H9 (cell line): Measurements from ENCODE around the gene ALOX5AP. TPM values are rescaled to one million over a fixed set of nuclear protein-coding genes. Genes with fewer than 3 reads are reported as not detected.

Experiments used
- DNase-seq: peaks from one replicate; pipeline ENCODE4 v3.0.0-alpha.2; 2017
- H2AFZ ChIP-seq: one replicate; pipeline ENCODE4 v1.6.1; 2013; ENCODE audit warnings: mild to moderate bottlenecking, low read length, control low read depth, moderate library complexity
- H2AK5ac ChIP-seq: 2 replicates; pipeline ENCODE4 v1.6.1; 2013; ENCODE audit warnings: low read length, control low read depth, mixed read lengths; ENCODE audit not compliant: insufficient read length
- H2BK120ac ChIP-seq: one replicate; pipeline ENCODE4 v1.6.1; 2013; ENCODE audit warnings: low read depth, mild to moderate bottlenecking, low read length, control low read depth, inconsistent platforms; ENCODE audit not compliant: poor library complexity, severe bottlenecking
- H2BK12ac ChIP-seq: 2 replicates; pipeline ENCODE4 v1.6.1; 2013; ENCODE audit warnings: low read length, control low read depth, mixed read lengths, low read depth; ENCODE audit not compliant: insufficient read length
- H2BK15ac ChIP-seq: 2 replicates; pipeline ENCODE4 v1.6.1; 2013; ENCODE audit warnings: low read depth, low read length, control low read depth
- H2BK20ac ChIP-seq: one replicate; pipeline ENCODE4 v1.6.1; 2013; ENCODE audit warnings: low read depth, mild to moderate bottlenecking, low read length, control low read depth, inconsistent platforms; ENCODE audit not compliant: poor library complexity, severe bottlenecking
- H2BK5ac ChIP-seq: 2 replicates; pipeline ENCODE4 v1.6.1; 2013; ENCODE audit warnings: low read length, control low read depth, mixed read lengths; ENCODE audit not compliant: insufficient read length
- H3K14ac ChIP-seq: 2 replicates; pipeline ENCODE4 v1.6.1; 2013; ENCODE audit warnings: low read length, control low read depth; ENCODE audit not compliant: insufficient read depth
- H3K18ac ChIP-seq: 2 replicates; pipeline ENCODE4 v1.6.1; 2013; ENCODE audit warnings: low read depth, mild to moderate bottlenecking, mixed read lengths, low read length, control low read depth; ENCODE audit not compliant: insufficient read length
- H3K23ac ChIP-seq: 2 replicates; pipeline ENCODE4 v1.6.1; 2013; ENCODE audit warnings: low read length, control low read depth, mixed read lengths, low read depth; ENCODE audit not compliant: insufficient read length
- H3K23me2 ChIP-seq: 2 replicates; pipeline ENCODE4 v1.6.1; 2013; ENCODE audit warnings: low read depth, mild to moderate bottlenecking, mixed read lengths, low read length, control low read depth; ENCODE audit not compliant: insufficient read length, poor library complexity, severe bottlenecking
- H3K27ac ChIP-seq: 2 replicates; pipeline ENCODE4 v1.5.1; 2013; ENCODE audit warnings: low read length, control low read depth, mixed read lengths, low read depth; ENCODE audit not compliant: insufficient read length
- H3K27me3 ChIP-seq: 2 replicates; pipeline ENCODE4 v1.6.1; 2013; ENCODE audit warnings: low read length, control low read depth, inconsistent platforms; ENCODE audit not compliant: insufficient read depth
- H3K4ac ChIP-seq: 2 replicates; pipeline ENCODE4 v1.6.1; 2013; ENCODE audit warnings: low read depth, mild to moderate bottlenecking, control low read depth, inconsistent platforms, low read length, moderate library complexity
- H3K4me1 ChIP-seq: 2 replicates; pipeline ENCODE4 v1.6.1; 2013; ENCODE audit warnings: low read length, control low read depth, inconsistent platforms; ENCODE audit not compliant: insufficient read depth
- H3K4me2 ChIP-seq: 2 replicates; pipeline ENCODE4 v1.6.1; 2013; ENCODE audit warnings: low read length, control low read depth, mixed read lengths; ENCODE audit not compliant: insufficient read length, insufficient read depth
- H3K56ac ChIP-seq: 2 replicates; pipeline ENCODE4 v1.6.1; 2013; ENCODE audit warnings: low read depth, mild to moderate bottlenecking, mixed read lengths, low read length, control low read depth; ENCODE audit not compliant: insufficient read length
- H3K79me1 ChIP-seq: 2 replicates; pipeline ENCODE4 v1.6.1; 2013; ENCODE audit warnings: low read depth, mild to moderate bottlenecking, moderate library complexity, low read length, control low read depth, inconsistent platforms; ENCODE audit not compliant: insufficient read depth, poor library complexity, severe bottlenecking
- H3K79me2 ChIP-seq: 2 replicates; pipeline ENCODE4 v1.6.1; 2013; ENCODE audit warnings: low read length, control low read depth, inconsistent platforms; ENCODE audit not compliant: insufficient read depth
- H3K9ac ChIP-seq: 2 replicates; pipeline ENCODE4 v1.6.1; 2013; ENCODE audit warnings: low read length, control low read depth, mixed read lengths; ENCODE audit not compliant: insufficient read length; ENCODE audit errors: extremely low read depth
- H3K9me3 ChIP-seq: one replicate; pipeline ENCODE4 v1.6.1; 2013; ENCODE audit warnings: low read depth, low read length, inconsistent platforms; ENCODE audit not compliant: control insufficient read depth
- H3T11ph ChIP-seq: one replicate; pipeline ENCODE4 v1.6.1; 2013; ENCODE audit warnings: mild to moderate bottlenecking, low read length, control low read depth, inconsistent platforms
- H4K20me1 ChIP-seq: one replicate; pipeline ENCODE4 v1.6.1; 2013; ENCODE audit not compliant: control insufficient read depth, insufficient read length, insufficient read depth
- H4K5ac ChIP-seq: 2 replicates; pipeline ENCODE4 v1.6.1; 2013; ENCODE audit warnings: low read depth, mild to moderate bottlenecking, mixed read lengths, low read length, control low read depth; ENCODE audit not compliant: insufficient read length
- H4K8ac ChIP-seq: replicated peaks from 2 replicates; pipeline ENCODE4 v1.6.1; 2013; ENCODE audit warnings: low read length, control low read depth, mixed read lengths, low read depth; ENCODE audit not compliant: insufficient read length
- H4K91ac ChIP-seq: 2 replicates; pipeline ENCODE4 v1.6.1; 2013; ENCODE audit warnings: low read depth, mild to moderate bottlenecking, moderate library complexity, mixed read lengths, low read length, control low read depth; ENCODE audit not compliant: insufficient read length
- H3K27ac Mint-ChIP-seq, 3 experiments: 2 replicates in 2 of 3; 3 replicates in 1 of 3; pipeline ENCODE4 v1.8.0; 2020 to 2021; ENCODE audit warnings: mixed read lengths in 3 of 3, mild to moderate bottlenecking in 1 of 3, moderate library complexity in 1 of 3
- H3K27me3 Mint-ChIP-seq: 2 replicates; pipeline ENCODE4 v1.8.0; 2021; ENCODE audit warnings: low read depth, mild to moderate bottlenecking, moderate library complexity, mixed read lengths
- H3K36me3 Mint-ChIP-seq, 3 experiments: 2 replicates in 2 of 3; 3 replicates in 1 of 3; pipeline ENCODE4 v1.8.0; 2020 to 2021; ENCODE audit warnings: low read depth in 3 of 3, mixed read lengths in 3 of 3; ENCODE audit not compliant: insufficient read depth in 1 of 3
- H3K4me1 Mint-ChIP-seq, 2 experiments: 2 replicates each; pipeline ENCODE4 v1.8.0; 2020; ENCODE audit warnings: mixed read lengths in 2 of 2
- H3K4me3 Mint-ChIP-seq, 2 experiments: 2 replicates in 1 of 2; 3 replicates in 1 of 2; pipeline ENCODE4 v1.8.0; 2020 to 2021; ENCODE audit warnings: mild to moderate bottlenecking in 2 of 2, mixed read lengths in 2 of 2, moderate library complexity in 1 of 2
- H3K9me3 Mint-ChIP-seq, 2 experiments: 2 replicates in 1 of 2; 3 replicates in 1 of 2; pipeline ENCODE4 v1.8.0; 2020; ENCODE audit warnings: mild to moderate bottlenecking in 2 of 2, mixed read lengths in 2 of 2, moderate library complexity in 1 of 2
- CTCF ChIP-seq: fragments of 200-600 bp; sonication (generic); conservative IDR thresholded peaks from 3 replicates; pipeline ENCODE4 v1.8.0; 2021; ENCODE audit warnings: antibody characterized with exemption, mild to moderate bottlenecking
- whole genome bisulfite sequencing: extraction: QIAGEN DNeasy Blood & Tissue Kit; methylation state at CpG from one replicate; pipeline ENCODE4 v1.1.7; 2013; ENCODE audit warnings: missing lambda C conversion rate, low lambda C conversion rate, mixed read lengths; ENCODE audit not compliant: insufficient read length; ENCODE audit errors: extremely low coverage; 5-methylcytosine and 5-hydroxymethylcytosine counted together
- total RNA-seq: library from RNA; stranded (reverse); gene quantifications from 2 replicates; pipeline ENCODE4 v1.2.1, GENCODE V29; 2021

Gene ALOX5AP
- total RNA-seq, 1 experiment from 2014 or later = not detected

- Histone ChIP-seq H3K27me3 (no peaks in the 10 kb centered on the region), H3K18ac (no peak overlapping the region), H3K79me2 (no peaks in the 10 kb centered on the region), H2BK5ac (no peak overlapping the region), H3K79me1 (no peaks in the 10 kb centered on the region), H3K23ac (no peak overlapping the region), H4K8ac (no peak overlapping the region), H4K20me1 (no peaks in the 10 kb centered on the region), H3K27ac (no peak overlapping the region), H3K4ac (no peak overlapping the region), H3K4me1 (no peaks in the 10 kb centered on the region), H3K9me3 (no peaks in the 10 kb centered on the region), H3T11ph (no peak overlapping the region), H2AK5ac (no peak overlapping the region), H3K56ac (no peak overlapping the region), H4K5ac (no peak overlapping the region), H2AFZ (no peak overlapping the region), H4K91ac (no peak overlapping the region), H3K23me2 (no peaks in the 10 kb centered on the region), H3K9ac (no peak overlapping the region), H2BK12ac (no peak overlapping the region), H2BK15ac (no peak overlapping the region), H3K4me2 (no peak overlapping the region), H2BK20ac (no peak overlapping the region), H3K14ac (no peak overlapping the region), H2BK120ac (no peak overlapping the region)
- no CpG with 5 or more reads among the region's 8 CpGs for WGBS
- Mint-ChIP-seq H3K36me3 (no peaks in the 10 kb centered on the region), H3K4me3 (no peak overlapping the region), H3K27me3 (peaks cover 2% of the 10 kb centered on the region; the same call in 1 of the 2 replicates), H3K4me1 (peaks cover 0 to 8% of the 10 kb centered on the region in 2 experiments; a peak in 2 of 4 replicates), H3K9me3 (no peaks in the 10 kb centered on the region), H3K27ac (no peak overlapping the region)
- no peak for TF ChIP-seq CTCF
- DNase-seq = no peak
These were observed 28.6 kb downstream of the ALOX5AP start for GRCh38 chr13:30763786-30764413.
